Tibial artery (tissue), 4 donors: Measurements from ENCODE around the gene SLCO3A1.

Source experiments
- DNase-seq, 2 donors: peaks; one replicate each; pipeline ENCODE4 v3.0.0-alpha.2; 2019
- H3K27ac ChIP-seq, 2 donors: fragments of 200-600 bp; sonication (generic) in 1 of 2; 1 replicate in 1 of 2; 2 replicates in 1 of 2; pipeline ENCODE4 v1.5.1; 2018 to 2019; ENCODE audit warnings: mild to moderate bottlenecking in 1 of 2
- H3K27me3 ChIP-seq, 2 donors: fragments of 200-600 bp; sonication (generic) in 1 of 2; one replicate each; pipeline versions ENCODE4 v1.5.1 to v1.6.0; 2016 to 2019
- H3K36me3 ChIP-seq, 3 donors: fragments of 200-600 bp; sonication (generic) in 2 of 3; one replicate each; pipeline ENCODE4 v1.5.1; 2016 to 2019; ENCODE audit warnings: mild to moderate bottlenecking in 2 of 3
- H3K4me1 ChIP-seq, 4 donors: fragments of 200-600 bp; sonication (generic) in 2 of 4; 1 replicate in 3 of 4; 2 replicates in 1 of 4; pipeline ENCODE4 v1.5.1; 2016 to 2019
- H3K4me3 ChIP-seq, 2 donors: fragments of 200-600 bp; sonication (generic) in 1 of 2; 1 replicate in 1 of 2; 2 replicates in 1 of 2; pipeline ENCODE4 v1.5.1; 2018 to 2019; ENCODE audit warnings: mild to moderate bottlenecking in 2 of 2
- H3K9me3 ChIP-seq, 3 donors: fragments of 200-600 bp; sonication (generic) in 1 of 3; one replicate each; pipeline ENCODE4 v1.5.1; 2016 to 2019
- intact Hi-C: fragments of 100-400 bp; cut with DNase I; formaldehyde crosslinking; loops from one replicate; pipeline ENCODE4 v1.15.0; 2023; ENCODE audit warnings: low total_unique reads
- TF ChIP-seq, protein P1 (sequence below), 2 experiments: fragments of 200-600 bp in 1 of 2; fragments of 450-650 bp in 1 of 2; IDR thresholded peaks; one replicate each; pipeline ENCODE4 v1.5.1; 2017 to 2019; ENCODE audit warnings: antibody characterized with exemption in 2 of 2, mild to moderate bottlenecking in 1 of 2, moderate library complexity in 1 of 2

SLCO3A1 gene

GRCh38 chr15:92168066-92168683, 314.7 kb downstream of the SLCO3A1 start:
- DNase-seq = no peak
- Histone ChIP-seq H3K4me3 (no peak overlapping the region), H3K4me1 (no peaks in the 10 kb centered on the region), H3K36me3 (peaks cover 4 to 11% (median 6%) of the 10 kb centered on the region in 3 donors), H3K27ac (no peak overlapping the region), H3K9me3 (peaks cover 0 to 9% (median 4%) of the 10 kb centered on the region in 3 donors), H3K27me3 (no peaks in the 10 kb centered on the region)
- intact Hi-C loops = no loop called here
- TF ChIP-seq, protein P1, sequence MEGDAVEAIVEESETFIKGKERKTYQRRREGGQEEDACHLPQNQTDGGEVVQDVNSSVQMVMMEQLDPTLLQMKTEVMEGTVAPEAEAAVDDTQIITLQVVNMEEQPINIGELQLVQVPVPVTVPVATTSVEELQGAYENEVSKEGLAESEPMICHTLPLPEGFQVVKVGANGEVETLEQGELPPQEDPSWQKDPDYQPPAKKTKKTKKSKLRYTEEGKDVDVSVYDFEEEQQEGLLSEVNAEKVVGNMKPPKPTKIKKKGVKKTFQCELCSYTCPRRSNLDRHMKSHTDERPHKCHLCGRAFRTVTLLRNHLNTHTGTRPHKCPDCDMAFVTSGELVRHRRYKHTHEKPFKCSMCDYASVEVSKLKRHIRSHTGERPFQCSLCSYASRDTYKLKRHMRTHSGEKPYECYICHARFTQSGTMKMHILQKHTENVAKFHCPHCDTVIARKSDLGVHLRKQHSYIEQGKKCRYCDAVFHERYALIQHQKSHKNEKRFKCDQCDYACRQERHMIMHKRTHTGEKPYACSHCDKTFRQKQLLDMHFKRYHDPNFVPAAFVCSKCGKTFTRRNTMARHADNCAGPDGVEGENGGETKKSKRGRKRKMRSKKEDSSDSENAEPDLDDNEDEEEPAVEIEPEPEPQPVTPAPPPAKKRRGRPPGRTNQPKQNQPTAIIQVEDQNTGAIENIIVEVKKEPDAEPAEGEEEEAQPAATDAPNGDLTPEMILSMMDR (IDR thresholded peaks at IDR 0.05) = no peak

DNA sequence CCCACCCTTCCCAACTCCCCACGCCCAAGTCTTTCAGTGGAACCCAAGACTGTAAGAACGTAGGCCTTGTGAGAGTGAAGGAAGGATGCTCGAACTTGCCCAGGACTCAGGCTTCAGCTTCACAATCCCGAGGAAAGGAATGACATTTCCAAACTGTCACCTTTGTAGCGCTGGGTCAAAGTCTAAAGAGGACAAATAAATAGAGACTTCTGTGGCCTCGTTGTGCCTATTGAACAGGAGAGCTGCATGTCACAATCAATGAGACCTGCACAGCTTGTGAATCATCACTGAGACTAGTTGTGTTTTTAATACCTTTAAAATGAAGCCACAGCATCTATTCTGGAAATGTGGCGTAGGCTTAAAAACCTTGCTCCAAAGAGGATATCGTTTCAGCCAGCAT, 317.4 kb downstream of the SLCO3A1 start:
- Histone ChIP-seq H3K4me1 (no peaks in the 10 kb centered on the region), H3K27me3 (no peaks in the 10 kb centered on the region), H3K36me3 (peaks cover 0 to 4% (median 0%) of the 10 kb centered on the region in 3 donors), H3K27ac (no peak overlapping the region), H3K9me3 (peaks cover 0 to 9% (median 4%) of the 10 kb centered on the region in 3 donors), H3K4me3 (no peak overlapping the region)
- TF ChIP-seq, protein P1 (IDR thresholded peaks at IDR 0.05) = no peak
- no peak for DNase-seq
- intact Hi-C loops = no loop called here

DNA sequence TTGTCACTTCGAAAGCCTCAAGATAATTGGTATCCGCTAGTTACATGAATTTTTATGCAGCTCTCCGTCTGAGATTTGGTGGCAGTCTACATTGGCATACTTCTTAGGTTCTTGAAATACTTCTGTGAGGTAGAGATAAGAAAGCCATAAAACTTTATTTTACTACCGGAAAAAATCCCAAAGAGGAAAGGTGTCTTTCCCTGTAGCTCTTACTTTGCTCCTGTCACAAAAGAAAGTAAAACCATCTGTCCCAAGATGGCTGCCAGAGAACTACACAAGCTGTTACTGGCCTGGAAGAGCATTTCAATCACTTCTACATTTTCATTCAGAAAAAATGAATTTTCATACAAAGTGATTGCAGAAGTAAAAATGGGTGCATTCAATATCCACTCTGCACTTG, 325.4 kb downstream of the SLCO3A1 start:
- TF ChIP-seq, protein P1 (IDR thresholded peaks at IDR 0.05) = no peak
- DNase-seq = no peak
- no peaks in the 10 kb centered on the region for H3K9me3 ChIP-seq
- H3K36me3 ChIP-seq = no peaks in the 10 kb centered on the region
- H3K27me3 ChIP-seq = no peaks in the 10 kb centered on the region
- no peak overlapping the region for H3K27ac ChIP-seq
- no peak overlapping the region for H3K4me3 ChIP-seq
- intact Hi-C loops = no loop called here
- no peaks in the 10 kb centered on the region for H3K4me1 ChIP-seq

GRCh38 chr15:92184142-92184541, 330.6 kb downstream of the SLCO3A1 start:
- no peak for DNase-seq
- Histone ChIP-seq H3K9me3 (no peaks in the 10 kb centered on the region), H3K36me3 (no peaks in the 10 kb centered on the region), H3K27me3 (peaks cover 0 to 3% of the 10 kb centered on the region in 2 donors), H3K4me3 (no peak overlapping the region), H3K27ac (no peak overlapping the region), H3K4me1 (no peaks in the 10 kb centered on the region)
- intact Hi-C loops = no loop called here
- TF ChIP-seq, protein P1 (IDR thresholded peaks at IDR 0.05) = no peak

DNA sequence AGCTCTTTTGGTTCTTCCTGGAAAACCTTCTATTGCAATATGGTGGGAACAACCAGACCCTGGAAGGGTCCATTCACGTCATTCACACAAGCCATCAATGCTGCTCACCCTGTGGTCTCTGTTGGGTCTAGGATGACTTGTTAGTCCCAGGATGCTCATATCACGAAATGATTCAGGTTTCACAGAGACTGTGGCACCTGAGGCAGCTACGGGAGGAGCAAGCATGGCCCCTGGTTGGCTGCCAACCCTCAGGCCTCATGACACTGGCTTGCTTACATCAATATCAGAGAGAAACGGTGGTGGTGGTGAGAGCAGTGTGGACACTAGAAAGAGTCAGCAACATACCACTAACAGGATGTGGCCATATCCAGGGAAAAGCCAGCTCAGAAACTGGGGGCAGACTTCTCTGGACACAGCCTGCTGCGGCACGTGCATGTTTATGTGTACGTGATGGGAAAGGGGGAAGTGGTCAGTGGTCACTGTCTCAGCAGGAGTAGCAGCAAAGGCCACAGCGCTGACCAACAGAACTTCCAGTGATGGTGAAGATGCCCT, 331.2 kb downstream of the SLCO3A1 start:
- TF ChIP-seq, protein P1 (IDR thresholded peaks at IDR 0.05) = no peak
- intact Hi-C loops = no loop called here

More for the DNA sequence above, 331.2 kb downstream of the SLCO3A1 start:
- no peak for DNase-seq
- no peaks in the 10 kb centered on the region for H3K9me3 ChIP-seq
- H3K4me1 ChIP-seq = no peaks in the 10 kb centered on the region
- H3K36me3 ChIP-seq = no peaks in the 10 kb centered on the region
- no peak overlapping the region for H3K4me3 ChIP-seq
- H3K27me3 ChIP-seq = peaks cover 0 to 3% of the 10 kb centered on the region in 2 donors
- H3K27ac ChIP-seq = no peak overlapping the region
